Suppressor macrophage treated with lipopolysaccharide for 4 hours (primary cell): Measurements from ENCODE around the gene TNN.
"Not testable (repeated sequence)": the region's sequence is repeated elsewhere in the genome, so short reads cannot be mapped to it uniquely, and the experiment has no call there.

Experiments used
- DNase-seq: peaks from one replicate; pipeline ENCODE4 v3.0.0-alpha.2; 2020

The TNN gene

GRCh38 chr1:175071276-175071943 is 3.8 kb downstream of the TNN start:
- no peak for DNase-seq

GRCh38 chr1:175072099-175072951 is 4.7 kb downstream of the TNN start:
- peak; percentile 77 for DNase-seq

GRCh38 chr1:175073061-175073460 is 5.4 kb downstream of the TNN start:
- peak; percentile 65 for DNase-seq

GRCh38 chr1:175073633-175074032 is 6.0 kb downstream of the TNN start:
- no peak for DNase-seq

GRCh38 chr1:175075572-175076568 is 8.2 kb downstream of the TNN start:
- DNase-seq = no peak

- DNase-seq = no peak
Observed at GRCh38 chr1:175077356-175078030, 9.9 kb downstream of the TNN start.

- no peak for DNase-seq
Observed at GRCh38 chr1:175078629-175079028, 11.0 kb downstream of the TNN start.

- no peak for DNase-seq
Observed at GRCh38 chr1:175079338-175079737, 11.7 kb downstream of the TNN start.

- no peak for DNase-seq
Observed at GRCh38 chr1:175080030-175080429, 12.4 kb downstream of the TNN start.

GRCh38 chr1:175081983-175082382 is 14.3 kb downstream of the TNN start:
- no peak for DNase-seq

GRCh38 chr1:175088525-175088951 is 20.9 kb downstream of the TNN start:
- DNase-seq = no peak

- no peak for DNase-seq
Observed at GRCh38 chr1:175089136-175089718, 21.6 kb downstream of the TNN start.

GRCh38 chr1:175090780-175091179 is 23.1 kb downstream of the TNN start:
- no peak for DNase-seq

- no peak for DNase-seq
Observed at GRCh38 chr1:175094626-175095025, 27.0 kb downstream of the TNN start.

- no peak for DNase-seq
Observed at GRCh38 chr1:175095069-175095468, 27.4 kb downstream of the TNN start.

- DNase-seq = no peak
Observed at GRCh38 chr1:175095978-175096607, 28.5 kb downstream of the TNN start.

GRCh38 chr1:175097361-175097760 is 29.7 kb downstream of the TNN start:
- no peak for DNase-seq

GRCh38 chr1:175099916-175100315 is 32.3 kb downstream of the TNN start:
- no peak for DNase-seq

- not testable (repeated sequence) for DNase-seq
Observed at GRCh38 chr1:175102166-175102565, 34.5 kb downstream of the TNN start.

GRCh38 chr1:175106536-175106935 is 38.9 kb downstream of the TNN start:
- DNase-seq = not testable (repeated sequence)

- DNase-seq = not testable (repeated sequence)
Observed at GRCh38 chr1:175108331-175108820, 40.7 kb downstream of the TNN start.
